CD4-positive, alpha-beta T cell (primary cell): ENCODE data around the gene SLC22A5. TPM values are rescaled to one million over a fixed set of nuclear protein-coding genes. Genes with fewer than 3 reads are reported as not detected.
A peak's percentile ranks its signal among the peaks of the same experiment; 100 is the strongest.

ENCODE experiments used
- ATAC-seq: fragments of 200-7000 bp; cut with Tn5 transposase; one replicate; pipeline ENCODE4 v1.10.0; 2022; ENCODE audit warnings: mild to moderate bottlenecking; ENCODE audit not compliant: poor library complexity
- CTCF ChIA-PET: fragments of 350-600 bp; sonication (Branson Sonifier 250); formaldehyde crosslinking; loops from one replicate; lab custom pipeline; 2021; ENCODE audit warnings: antibody characterized with exemption, inconsistent platforms; lab: Charles Lee
- POLR2A ChIA-PET: fragments of 350-600 bp; sonication (Branson Sonifier 250); formaldehyde crosslinking; loops from one replicate; lab custom pipeline; 2021; ENCODE audit warnings: antibody characterized with exemption, inconsistent platforms; lab: Charles Lee
- DNase-seq, 14 experiments: peaks; one replicate each; pipeline ENCODE4 v3.0.0-alpha.2; 2013 to 2020; ENCODE audit warnings: mixed read lengths in 2 of 14
- H3K27ac ChIP-seq, 2 donors: one replicate each; pipeline versions ENCODE4 v1.5.1 to v1.7.0; 2013; ENCODE audit warnings: low read length in 2 of 2, low read depth in 1 of 2, mild to moderate bottlenecking in 1 of 2
- H3K27me3 ChIP-seq, 2 experiments: 1 replicate in 1 of 2; 2 replicates in 1 of 2; pipeline versions ENCODE4 v1.6.1 to v1.7.0; 2013; ENCODE audit warnings: low read length in 2 of 2, control low read depth in 1 of 2, mild to moderate bottlenecking in 1 of 2, moderate library complexity in 1 of 2; ENCODE audit not compliant: insufficient read depth in 2 of 2, control insufficient read depth in 1 of 2
- H3K36me3 ChIP-seq: one replicate; pipeline ENCODE4 v1.6.1; 2013; ENCODE audit warnings: low read length, control low read depth; ENCODE audit not compliant: insufficient read depth
- H3K4me1 ChIP-seq: one replicate; pipeline ENCODE4 v1.6.1; 2013; ENCODE audit warnings: low read length, control low read depth; ENCODE audit not compliant: insufficient read depth
- H3K4me3 ChIP-seq: one replicate; pipeline ENCODE4 v1.5.1; 2013; ENCODE audit warnings: mild to moderate bottlenecking, low read length, moderate library complexity
- H3K9me3 ChIP-seq, 2 experiments: 1 replicate in 1 of 2; 2 replicates in 1 of 2; pipeline versions ENCODE4 v1.6.1 to v1.7.0; 2013; ENCODE audit warnings: low read length in 2 of 2, mild to moderate bottlenecking in 2 of 2, control low read depth in 1 of 2, moderate library complexity in 1 of 2; ENCODE audit not compliant: control insufficient read depth in 1 of 2, insufficient read depth in 1 of 2
- H3K27ac Mint-ChIP-seq: one replicate; pipeline ENCODE4 v1.8.0; 2020; ENCODE audit warnings: mixed read lengths
- H3K27me3 Mint-ChIP-seq: one replicate; pipeline ENCODE4 v1.8.0; 2021; ENCODE audit warnings: mixed read lengths
- H3K36me3 Mint-ChIP-seq: one replicate; pipeline ENCODE4 v1.8.0; 2021; ENCODE audit warnings: low read depth, mixed read lengths
- H3K4me1 Mint-ChIP-seq: one replicate; pipeline ENCODE4 v1.8.0; 2021; ENCODE audit warnings: low read depth, mixed read lengths
- H3K4me3 Mint-ChIP-seq: one replicate; pipeline ENCODE4 v1.8.0; 2020; ENCODE audit warnings: mild to moderate bottlenecking, mixed read lengths
- H3K9me3 Mint-ChIP-seq: one replicate; pipeline ENCODE4 v1.8.0; 2020; ENCODE audit warnings: mixed read lengths
- intact Hi-C, 2 experiments: fragments of 100-400 bp; cut with DNase I in 1 of 2; cut with micrococcal nuclease in 1 of 2; formaldehyde crosslinking; loops; one replicate each; pipeline versions ENCODE4 v1.15.1 to v1.9.0; 2023 to 2025; cut with DNase I, micrococcal nuclease
- total RNA-seq, 174 experiments: library from RNA in 2 of 174; stranded (reverse) in 2 of 174; gene quantifications; one replicate each; pipeline ENCODE4 v1.2.3 and lab custom pipeline; 2021 to 2026
- TF ChIP-seq, protein P1 (sequence below): fragments of 200-600 bp; IDR thresholded peaks from one replicate; pipeline ENCODE4 v1.8.0; 2022; ENCODE audit warnings: antibody characterized with exemption, mild to moderate bottlenecking

SLC22A5 gene
- total RNA-seq, 2 experiments from 2014 or later = 4.3 to 4.5 TPM

DNA sequence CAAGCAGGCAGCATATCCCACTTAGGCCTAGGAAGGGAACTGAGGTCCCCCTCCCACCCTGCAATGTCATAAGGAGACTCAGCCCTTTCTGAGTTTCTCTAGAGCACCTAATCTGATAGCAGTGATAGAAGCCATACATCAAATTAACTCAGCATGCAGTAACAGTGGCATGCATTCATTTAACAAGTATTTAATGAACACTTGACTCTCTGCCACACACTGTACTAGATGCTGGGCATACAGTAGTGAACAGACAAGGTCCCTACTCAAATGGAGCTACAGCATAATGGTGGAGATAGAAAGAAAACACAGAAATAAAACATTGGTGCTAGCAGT is 58.6 kb downstream of the SLC22A5 start:
- Mint-ChIP-seq H3K27ac (peak overlapping the region; percentile 93), H3K27me3 (no peaks in the 10 kb centered on the region), H3K36me3 (peaks cover 53% of the 10 kb centered on the region), H3K9me3 (no peaks in the 10 kb centered on the region), H3K4me3 (peak overlapping the region; percentile 77), H3K4me1 (peaks cover 100% of the 10 kb centered on the region)
- ATAC-seq (no peak), DNase-seq (no peak)
- CTCF ChIA-PET = interaction anchor here (0.9 to 1.7 kb wide), 6 partner anchors 17 to 73 kb away, joined by 3 to 7 read pairs (median 3); partner anchors contain the start of gene IRF1
- TF ChIP-seq, protein P1, sequence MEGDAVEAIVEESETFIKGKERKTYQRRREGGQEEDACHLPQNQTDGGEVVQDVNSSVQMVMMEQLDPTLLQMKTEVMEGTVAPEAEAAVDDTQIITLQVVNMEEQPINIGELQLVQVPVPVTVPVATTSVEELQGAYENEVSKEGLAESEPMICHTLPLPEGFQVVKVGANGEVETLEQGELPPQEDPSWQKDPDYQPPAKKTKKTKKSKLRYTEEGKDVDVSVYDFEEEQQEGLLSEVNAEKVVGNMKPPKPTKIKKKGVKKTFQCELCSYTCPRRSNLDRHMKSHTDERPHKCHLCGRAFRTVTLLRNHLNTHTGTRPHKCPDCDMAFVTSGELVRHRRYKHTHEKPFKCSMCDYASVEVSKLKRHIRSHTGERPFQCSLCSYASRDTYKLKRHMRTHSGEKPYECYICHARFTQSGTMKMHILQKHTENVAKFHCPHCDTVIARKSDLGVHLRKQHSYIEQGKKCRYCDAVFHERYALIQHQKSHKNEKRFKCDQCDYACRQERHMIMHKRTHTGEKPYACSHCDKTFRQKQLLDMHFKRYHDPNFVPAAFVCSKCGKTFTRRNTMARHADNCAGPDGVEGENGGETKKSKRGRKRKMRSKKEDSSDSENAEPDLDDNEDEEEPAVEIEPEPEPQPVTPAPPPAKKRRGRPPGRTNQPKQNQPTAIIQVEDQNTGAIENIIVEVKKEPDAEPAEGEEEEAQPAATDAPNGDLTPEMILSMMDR = no peak
- Histone ChIP-seq H3K27ac (peak overlapping the region; percentile 78 to 85), H3K36me3 (peaks cover 27% of the 10 kb centered on the region), H3K4me1 (peaks cover 99% of the 10 kb centered on the region), H3K9me3 (no peaks in the 10 kb centered on the region), H3K27me3 (no peaks in the 10 kb centered on the region), H3K4me3 (peak overlapping the region; percentile 28)
- intact Hi-C loops = no loop called here
- POLR2A ChIA-PET = interaction anchor here (0.9 to 20.0 kb wide), 10 partner anchors 9 to 68 kb away, joined by 3 to 645 read pairs (median 49); partner anchors contain the start of gene IRF1

DNA sequence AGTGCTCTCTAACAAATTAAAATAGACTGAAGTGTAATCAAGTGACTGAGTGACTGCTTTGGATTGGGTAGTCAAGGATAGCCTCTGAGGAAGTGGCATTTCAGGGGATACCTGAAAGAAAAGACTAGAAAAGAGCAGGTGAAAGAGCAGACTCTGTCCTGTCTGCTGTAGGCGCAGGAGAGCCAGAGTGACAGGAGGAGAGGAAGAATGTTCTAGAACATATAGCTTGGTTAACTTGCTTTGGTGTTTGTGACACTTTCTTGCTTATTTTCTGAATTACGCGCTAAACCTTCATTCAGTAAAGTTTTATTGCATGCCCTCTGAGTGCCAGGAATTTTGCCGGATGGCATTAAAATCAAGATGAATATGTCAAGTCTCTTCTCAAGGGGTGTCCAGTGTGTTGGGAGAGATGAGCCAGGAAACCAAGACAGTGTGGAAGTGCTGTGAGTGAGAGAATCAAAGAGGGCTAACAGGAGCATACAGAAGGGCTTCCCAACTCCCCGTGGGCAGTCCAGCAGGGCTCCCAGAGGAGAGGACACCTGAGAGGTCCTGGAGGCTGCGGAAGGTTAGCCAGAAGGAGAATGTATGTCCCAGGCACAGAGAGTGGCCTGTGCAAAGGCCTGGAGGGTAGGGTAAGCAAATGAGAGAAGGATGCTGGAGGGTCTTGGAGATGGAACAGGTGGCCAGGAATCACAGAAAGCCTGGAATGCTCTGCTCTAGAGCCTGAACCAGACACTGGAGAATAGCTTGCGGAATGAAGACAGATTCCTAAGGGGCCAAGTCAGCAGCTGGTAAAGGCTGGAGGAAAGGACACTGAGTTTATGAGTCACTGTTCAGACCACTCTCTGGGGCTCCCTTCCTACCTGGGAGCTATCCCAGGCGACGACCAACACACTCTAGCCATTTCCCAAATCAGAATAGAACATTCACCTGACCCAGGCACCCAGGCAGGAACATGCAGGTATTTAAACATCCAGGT is 59.3 kb downstream of the SLC22A5 start:
- intact Hi-C loops = no loop called here
- H3K36me3 ChIP-seq = peaks cover 23% of the 10 kb centered on the region
- ChIA-PET CTCF (interaction anchor here (0.9 to 1.7 kb wide), 3 partner anchors 18 to 61 kb away, joined by 3 to 7 read pairs (median 3); partner anchors contain the start of gene IRF1), POLR2A (interaction anchor here (0.9 to 20.0 kb wide), 9 partner anchors 9 to 67 kb away, joined by 3 to 645 read pairs (median 69); partner anchors contain the start of gene IRF1)
- H3K4me3 ChIP-seq = no peak overlapping the region
- no peak for ATAC-seq
- Mint-ChIP-seq H3K4me1 (peaks cover 95% of the 10 kb centered on the region), H3K4me3 (peak overlapping the region; percentile 39), H3K36me3 (peaks cover 50% of the 10 kb centered on the region), H3K27ac (peak overlapping the region; percentile 93), H3K9me3 (no peaks in the 10 kb centered on the region), H3K27me3 (no peaks in the 10 kb centered on the region)
- no peaks in the 10 kb centered on the region for H3K9me3 ChIP-seq
- H3K27ac ChIP-seq = peak overlapping the region; percentile 78 to 85
- H3K27me3 ChIP-seq = no peaks in the 10 kb centered on the region
- TF ChIP-seq, protein P1 = no peak
- DNase-seq = no peak
- peaks cover 94% of the 10 kb centered on the region for H3K4me1 ChIP-seq

DNA sequence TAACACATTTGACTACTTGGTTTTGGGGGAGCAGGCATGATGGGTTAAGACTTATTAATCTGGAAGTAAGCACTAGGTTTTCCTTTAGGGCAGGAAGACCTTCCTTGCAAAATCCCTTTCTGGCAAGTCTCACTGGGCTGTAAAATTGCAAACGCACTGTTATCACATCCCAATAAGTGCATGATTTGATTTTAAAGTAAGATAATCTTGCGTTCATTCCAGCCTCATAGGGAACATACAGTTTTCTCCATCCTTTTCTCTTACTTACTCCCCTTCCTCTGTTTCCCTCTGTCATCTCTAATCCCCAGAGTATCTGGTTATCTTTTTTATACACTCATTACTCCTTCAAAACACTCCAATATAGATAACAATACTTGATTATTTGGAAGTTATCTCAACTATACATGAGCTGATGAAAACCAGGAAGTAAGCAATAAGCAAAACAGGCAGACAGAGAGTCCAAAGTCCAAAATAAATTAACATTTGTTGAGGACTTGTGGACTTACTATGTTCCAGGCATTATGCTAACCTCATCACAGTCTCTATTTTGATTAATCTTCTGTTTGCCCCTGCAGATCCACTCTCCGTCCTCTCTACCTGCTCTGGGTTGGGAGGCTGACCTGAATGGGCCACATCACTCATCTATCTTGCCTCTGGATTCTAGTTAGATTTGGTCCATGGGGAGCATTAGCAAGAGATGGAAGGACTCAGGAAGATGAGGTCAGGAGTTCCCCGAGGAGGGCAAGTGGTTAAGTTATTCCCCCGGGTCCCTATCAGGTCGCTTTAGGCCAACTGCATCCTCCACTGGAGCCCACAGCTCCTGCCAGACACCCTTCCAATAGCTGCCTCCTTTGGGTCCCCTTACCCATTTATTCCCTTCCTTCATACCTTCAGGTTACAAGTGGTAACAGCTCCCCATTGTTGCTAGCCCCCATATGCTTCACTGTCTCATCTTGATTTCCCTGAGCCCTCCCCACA is 60.2 kb downstream of the SLC22A5 start:
- peaks cover 94% of the 10 kb centered on the region for H3K4me1 Mint-ChIP-seq
- POLR2A ChIA-PET = interaction anchor here (1.5 to 20.0 kb wide), 7 partner anchors 8 to 66 kb away, joined by 5 to 645 read pairs (median 29); partner anchors contain the start of gene IRF1
- intact Hi-C loops = no loop called here
- Histone ChIP-seq H3K27me3 (no peaks in the 10 kb centered on the region), H3K9me3 (no peaks in the 10 kb centered on the region), H3K36me3 (peaks cover 14% of the 10 kb centered on the region), H3K4me1 (peaks cover 92% of the 10 kb centered on the region), H3K27ac (peak overlapping the region; percentile 78 to 85), H3K4me3 (no peak overlapping the region)
- CTCF ChIA-PET = no interaction called here
- peak overlapping the region; percentile 93 for H3K27ac Mint-ChIP-seq
- H3K27me3 Mint-ChIP-seq = no peaks in the 10 kb centered on the region
- DNase-seq (no peak), ATAC-seq (no peak)
- H3K9me3 Mint-ChIP-seq = no peaks in the 10 kb centered on the region
- TF ChIP-seq, protein P1 = no peak
- no peak overlapping the region for H3K4me3 Mint-ChIP-seq
- H3K36me3 Mint-ChIP-seq = peaks cover 53% of the 10 kb centered on the region
